GM21526 (cell line): Measurements from ENCODE around the gene SLPI.

Experiments
- ATAC-seq: cut with Tn5 transposase; IDR thresholded peaks from one replicate; pipeline ENCODE4 v1.9.1; 2021; ENCODE audit warnings: moderate library complexity; ENCODE audit not compliant: unreplicated experiment, low FRiP score

The SLPI gene

DNA sequence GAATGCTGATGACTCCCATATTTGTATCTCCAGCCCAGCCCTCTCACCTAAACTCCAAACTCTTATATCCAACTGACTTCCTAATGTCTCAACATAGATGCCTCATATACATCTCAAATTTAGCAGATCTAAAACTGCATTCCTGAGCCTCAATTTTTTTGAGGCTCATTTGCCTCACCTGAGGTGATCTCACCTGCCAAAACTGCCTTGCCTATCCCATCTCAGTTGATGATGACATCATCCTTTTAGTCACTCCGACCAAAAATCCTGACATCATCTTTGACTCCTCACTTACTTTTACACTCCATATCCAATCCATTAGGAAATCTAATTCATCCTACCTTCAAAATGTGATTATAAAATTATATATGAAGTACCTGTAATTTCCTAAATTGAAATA, 25.6 kb upstream of the SLPI start:
- ATAC-seq, result no peak

DNA sequence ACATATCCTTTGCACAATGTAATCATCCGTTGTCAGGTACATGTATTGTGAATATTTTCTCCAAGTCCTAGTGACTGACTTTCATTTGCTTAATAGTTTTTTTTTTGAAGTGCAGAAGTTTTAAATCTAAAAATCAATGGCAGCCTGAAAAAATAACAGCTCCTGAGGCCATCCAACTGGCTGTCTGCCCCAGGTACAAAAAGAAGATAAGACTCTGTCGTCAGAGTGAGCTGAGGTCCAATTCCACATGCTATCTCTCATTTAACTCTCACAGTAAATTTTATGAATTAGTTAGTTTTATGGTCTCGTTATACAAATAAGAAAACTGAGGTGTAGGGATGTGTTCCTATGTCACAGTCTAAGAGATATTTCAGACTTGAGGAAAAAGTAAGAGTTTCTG, 21.0 kb upstream of the SLPI start:
- no peak for ATAC-seq

DNA sequence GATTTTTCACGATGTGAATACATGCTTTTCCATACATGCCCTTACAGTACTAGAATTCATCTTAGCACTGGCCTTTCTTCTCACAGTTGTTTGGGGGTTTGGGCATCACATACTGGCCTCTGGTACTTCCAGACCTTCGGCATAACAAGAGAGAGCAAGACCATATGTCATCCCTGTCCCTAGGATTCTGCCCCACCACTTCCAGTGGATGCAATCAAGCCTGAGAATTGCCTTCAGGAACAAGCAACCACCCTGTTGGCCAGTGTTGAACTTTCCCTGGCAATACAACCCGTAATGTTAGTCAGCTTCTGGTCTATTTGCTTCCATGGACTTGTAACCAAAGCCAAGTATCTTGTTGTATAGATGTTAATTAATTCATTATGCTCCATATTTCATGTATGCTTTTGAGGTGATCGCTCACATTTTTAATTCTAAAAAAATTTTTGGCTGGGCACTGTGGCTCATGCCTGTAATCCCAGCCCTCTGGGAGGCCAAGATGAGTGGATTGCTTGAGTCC, 15.4 kb upstream of the SLPI start:
- no peak for ATAC-seq

DNA sequence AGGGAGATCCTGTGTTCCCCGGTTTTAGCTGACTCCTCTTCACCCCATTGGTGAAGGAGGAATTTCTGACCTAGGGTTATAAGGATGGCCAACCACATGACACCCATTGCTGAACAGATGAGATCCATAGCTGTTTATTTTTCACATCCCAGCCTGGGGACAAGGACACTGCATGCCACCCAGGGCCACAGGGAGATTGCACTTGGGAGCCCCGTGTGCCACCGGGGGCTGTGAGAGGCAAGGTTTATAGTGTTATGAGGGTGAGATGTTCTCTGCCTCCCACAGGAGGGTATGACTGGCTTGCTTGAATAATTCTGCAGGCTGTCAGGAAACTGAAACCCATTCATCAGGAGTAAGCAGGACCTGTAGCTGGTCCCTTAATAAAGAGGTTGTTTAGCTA, 14.7 kb upstream of the SLPI start:
- no peak for ATAC-seq

DNA sequence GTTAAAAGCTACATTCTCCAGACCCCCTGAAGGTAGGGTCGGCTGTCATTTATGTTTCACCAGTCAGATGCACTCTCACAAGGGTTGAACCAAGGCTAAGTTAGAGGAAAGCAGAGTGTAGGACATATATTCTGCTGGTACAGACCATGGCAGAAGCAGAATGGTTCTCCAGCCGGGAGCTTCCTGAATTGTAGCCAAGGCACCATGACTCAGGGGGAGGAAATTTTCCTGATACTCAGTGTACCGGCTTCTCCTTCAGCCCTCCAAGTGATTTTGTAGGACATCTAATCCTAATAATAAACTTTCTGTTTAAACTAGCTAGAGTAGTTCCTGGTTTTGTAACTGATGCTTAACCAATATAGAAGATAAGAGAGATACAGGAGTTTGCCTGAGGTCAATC, 14.2 kb upstream of the SLPI start:
- no peak for ATAC-seq

DNA sequence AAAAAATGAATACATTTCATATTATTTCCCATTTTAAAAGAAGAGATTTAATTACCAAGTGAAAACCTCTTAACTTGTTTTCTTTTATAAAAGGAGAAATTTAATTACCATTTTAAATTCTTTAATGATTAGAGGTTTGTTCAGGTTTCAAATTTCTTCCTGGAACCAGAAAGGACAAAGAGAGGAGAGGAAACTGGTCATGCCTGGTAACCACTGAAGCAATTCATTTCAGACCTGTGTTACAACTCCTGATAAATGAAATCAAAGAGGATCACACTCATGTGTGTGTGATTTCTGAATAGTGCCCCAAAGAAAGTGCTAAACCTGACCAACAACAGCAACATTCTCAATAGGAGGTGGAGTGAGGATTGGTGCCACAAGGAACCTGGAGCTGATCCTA, 12.6 kb upstream of the SLPI start:
- no peak for ATAC-seq

DNA sequence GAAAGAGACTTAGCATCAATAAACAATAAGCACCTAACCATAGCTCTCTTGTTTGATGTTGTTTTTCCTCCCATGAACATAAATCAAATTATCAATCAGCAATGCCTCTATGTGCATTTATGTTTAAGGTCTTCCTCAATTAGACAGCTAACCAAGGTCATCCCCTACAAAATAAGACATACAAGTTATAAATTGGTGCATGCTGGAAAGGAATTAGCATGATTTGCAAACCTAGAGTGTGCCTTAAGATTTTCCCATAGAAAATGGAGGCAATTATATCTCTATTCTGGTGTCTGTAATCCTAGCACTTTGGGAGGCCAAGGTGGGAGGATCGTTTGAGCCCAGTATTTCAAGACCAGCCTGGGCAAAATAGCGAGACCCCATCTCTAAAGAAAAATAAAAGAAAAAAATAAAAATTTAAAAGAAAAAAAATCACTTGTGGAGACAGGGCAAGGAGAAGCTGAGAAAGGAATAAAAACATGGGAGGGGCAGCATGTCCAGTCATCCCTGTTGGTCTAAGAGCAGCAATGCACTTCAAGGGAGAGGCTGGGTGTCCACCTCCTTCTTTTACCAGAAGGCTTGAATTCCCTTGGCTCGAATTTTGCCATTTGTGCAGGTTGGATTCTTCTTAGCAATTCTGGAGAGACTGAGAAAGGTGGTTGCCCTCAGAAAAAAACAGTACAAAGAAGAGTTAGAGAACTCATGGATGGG, 9.3 kb upstream of the SLPI start:
- no peak for ATAC-seq

DNA sequence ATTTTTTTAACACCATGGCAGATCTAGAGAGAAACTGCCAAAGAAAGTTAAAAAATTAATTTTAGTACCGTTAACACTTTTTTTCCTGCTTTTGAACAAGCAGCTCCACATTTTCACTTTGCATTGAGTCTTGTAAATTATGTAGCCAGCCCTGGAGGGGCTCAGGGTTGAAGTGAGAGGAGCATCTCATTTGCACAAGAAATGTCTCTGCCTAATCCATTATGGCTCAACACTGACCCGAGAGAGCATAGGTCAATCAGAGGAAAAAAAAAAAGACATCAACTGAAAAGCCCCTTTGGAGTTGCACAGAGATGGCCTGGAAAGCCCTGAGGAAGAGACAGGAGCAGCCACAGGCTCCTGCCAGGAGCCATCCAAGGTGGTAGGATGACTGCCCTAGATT, 4.3 kb upstream of the SLPI start:
- no peak for ATAC-seq

DNA sequence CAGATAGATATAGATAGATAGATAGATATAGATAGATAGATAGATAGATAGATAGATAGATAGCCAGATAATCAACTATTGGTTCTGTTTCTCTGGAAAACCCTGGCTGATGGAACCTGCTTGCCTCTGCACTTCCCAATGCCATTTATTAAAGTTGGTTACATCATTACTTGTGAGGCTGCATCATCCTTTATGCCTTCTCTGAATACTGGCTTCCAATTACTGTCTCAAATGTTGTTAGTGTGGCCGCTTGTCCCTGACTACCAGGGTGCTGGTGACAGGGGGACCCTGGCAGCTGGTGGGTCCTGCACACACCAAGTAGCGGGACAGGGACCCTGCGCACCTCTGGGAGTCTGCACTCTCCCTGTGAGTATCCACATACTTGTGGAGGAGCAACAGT, 3.9 kb upstream of the SLPI start:
- ATAC-seq, result no peak

DNA sequence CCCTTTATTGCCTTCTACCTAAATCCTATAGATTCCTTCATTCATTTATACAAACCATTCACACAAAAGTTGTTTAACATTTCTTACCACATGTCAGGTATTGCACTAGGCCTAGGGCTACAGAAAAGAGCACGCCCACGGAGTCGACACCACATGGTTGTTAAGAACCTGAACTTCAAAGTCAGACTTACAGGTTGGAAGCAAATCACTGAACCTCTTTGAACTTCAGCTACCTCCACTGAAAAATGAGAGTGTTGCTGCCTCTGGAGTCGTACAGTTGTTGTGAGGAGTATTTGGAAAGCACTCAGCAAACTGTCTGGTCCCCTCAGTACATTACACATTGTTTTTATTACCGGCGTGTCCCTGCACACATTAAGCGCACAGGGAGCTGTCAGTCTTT, 3.3 kb upstream of the SLPI start:
- no peak for ATAC-seq

DNA sequence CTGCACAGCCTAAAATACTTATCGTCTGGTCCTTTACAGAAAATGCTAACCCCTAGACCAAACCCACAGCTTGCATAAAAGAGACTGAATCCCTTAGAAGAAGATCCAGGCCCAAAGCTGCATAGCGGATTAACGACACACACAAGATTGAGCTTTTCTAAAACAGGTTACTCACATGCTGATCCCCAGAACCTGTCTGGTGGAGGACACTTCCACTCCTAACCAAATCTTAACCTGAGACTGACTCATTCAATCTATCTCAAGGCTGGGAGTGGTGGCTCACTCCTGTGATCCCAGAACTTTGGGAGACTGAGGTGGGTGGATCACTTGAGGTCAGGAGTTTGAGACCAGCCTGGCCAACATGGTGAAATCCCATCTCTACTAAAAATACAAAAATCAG, 2.8 kb upstream of the SLPI start:
- ATAC-seq, result no peak

DNA sequence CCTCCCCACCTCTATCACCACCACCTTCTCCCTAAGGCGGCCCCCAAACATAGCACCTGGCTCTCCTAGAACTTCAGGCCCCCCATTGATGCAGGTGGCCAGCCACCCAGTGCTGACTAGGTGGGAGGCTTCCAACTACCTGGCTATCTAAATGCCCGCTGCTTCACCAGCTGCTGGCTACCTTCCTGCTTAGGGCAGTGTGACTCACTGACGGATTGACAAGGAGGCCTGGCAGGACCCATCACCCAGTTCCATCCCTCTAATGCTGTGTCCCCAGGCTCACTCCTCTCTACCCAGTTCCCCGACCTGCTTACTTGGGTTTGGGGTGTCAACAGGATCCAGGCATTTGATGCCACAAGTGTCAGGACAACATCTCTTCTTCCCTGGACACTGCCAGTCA, 1.1 kb downstream of the SLPI start:
- ATAC-seq, result no peak

DNA sequence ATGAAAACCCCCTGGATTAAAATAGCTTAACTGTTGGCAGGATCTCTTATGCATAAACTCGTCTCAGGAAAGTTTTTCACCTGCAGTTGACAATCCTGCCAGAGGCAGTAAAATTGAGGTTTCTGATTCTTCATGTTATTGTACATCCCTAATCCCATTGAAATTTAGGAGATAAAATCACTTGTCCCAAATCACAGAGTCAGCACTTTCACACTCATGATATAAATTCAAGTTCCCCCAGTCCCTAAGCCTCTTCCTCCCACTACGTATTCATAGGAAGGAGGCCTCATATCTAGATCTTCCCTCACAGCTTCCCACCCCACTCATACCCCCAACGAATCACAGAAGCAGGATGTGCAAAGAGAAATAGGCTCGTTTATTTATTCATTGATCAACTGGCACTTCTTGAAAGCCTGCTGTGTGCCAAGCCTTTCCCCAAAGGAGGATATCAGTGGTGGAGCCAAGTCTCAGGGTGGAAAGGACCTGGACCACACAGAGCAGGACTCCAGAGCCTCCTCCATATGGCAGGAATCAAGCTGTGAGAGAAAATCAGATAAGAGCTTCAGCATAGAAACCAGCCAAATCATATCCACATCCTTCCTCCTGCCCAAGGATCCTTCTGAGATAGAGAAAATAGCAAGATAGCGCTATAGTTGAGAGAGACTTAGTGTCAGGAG, 2.3 kb downstream of the SLPI start:
- no peak for ATAC-seq

DNA sequence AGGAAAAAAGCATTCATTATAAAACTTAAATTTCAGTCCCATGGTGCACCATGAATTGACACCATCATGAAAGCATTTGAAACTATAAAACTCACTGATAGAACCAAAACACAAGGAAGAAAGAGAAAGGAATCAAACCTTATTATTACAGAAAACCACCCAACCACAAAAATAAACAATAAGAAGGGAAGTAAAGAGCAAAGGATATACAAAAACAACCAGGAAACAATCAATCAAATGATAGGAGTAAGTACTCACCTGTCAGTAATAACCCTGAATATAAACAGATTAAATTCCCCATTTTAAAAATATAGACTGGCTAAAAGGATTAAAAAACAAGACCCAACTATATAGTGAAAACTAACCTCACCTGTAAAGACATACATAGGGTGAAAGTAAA, 5.8 kb downstream of the SLPI start:
- ATAC-seq, result no peak

DNA sequence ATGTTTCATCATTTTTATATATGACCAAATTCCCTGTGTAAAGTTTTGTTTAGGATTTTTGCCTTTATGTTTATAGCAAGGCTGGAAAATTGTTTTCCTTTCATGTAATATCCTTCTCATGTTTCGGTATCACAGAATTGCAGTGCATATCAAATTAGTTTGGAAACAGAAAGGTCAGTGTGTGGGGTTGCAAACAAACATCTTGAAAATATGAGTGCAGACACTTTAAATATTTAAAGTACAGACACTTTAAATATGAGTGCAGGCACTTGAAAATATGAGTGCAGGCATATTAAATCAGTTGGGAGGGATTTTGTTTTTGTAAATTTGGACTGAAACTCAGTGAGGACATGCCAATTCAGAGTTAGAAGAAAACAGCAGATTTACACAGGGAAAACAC, 6.5 kb downstream of the SLPI start:
- no peak for ATAC-seq

DNA sequence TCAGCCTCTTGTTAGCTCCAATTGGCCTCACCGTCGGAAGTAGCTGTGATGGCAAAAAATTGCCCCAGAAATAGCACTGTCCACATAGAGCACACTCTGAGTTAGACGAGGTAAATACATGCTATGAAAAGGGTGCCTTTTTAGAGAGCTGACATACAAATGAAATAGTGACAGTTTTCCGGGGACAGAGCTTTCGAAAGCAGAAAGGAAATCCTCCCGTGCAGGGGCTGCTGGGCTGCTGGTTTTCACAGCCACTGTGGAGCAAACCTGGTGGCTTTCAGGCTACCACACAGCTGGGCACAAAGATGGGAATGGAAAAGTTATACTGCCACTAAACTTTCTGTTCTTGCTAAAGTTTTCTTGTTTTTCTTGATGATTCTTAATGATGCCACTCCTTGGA, 8.3 kb downstream of the SLPI start:
- no peak for ATAC-seq

DNA sequence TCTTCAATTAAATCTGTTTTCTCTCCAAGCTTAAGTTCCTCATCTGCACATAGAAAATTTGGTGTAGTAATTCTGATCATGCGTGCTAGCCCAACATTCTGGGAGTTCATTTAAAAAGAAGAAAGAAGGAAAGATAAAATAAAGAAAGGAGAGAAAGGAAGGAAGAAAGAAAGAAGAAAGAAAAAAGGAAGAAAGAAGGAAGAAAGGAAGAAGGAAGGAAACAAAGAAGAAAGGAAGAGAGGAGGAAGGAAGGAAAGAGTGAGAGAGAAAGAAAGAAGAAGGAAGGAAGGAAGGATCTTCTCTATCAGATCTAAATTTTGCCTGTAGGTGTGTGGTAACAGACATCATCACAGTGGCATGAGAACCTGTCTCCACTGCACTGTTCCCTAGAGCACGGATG, 16.2 kb downstream of the SLPI start:
- no peak for ATAC-seq

DNA sequence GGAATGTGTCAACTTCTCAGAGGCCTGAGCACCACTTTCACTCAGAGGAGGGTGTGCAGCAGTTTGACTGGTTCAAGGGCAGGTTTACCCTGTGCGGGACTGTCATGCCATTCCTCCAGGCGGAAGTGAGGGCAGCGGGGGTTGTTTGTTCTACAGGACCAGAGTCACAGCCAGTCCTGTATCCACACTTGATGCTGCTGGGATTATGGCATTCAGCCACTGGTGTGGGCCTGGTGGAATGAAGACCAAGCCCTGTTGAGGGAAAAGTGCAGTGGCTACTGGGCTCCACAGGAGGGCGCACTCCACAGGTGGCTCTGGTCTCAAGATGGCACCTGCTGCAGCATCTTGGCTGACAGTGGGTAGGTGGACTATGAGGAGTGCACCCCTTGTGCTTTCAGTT, 18.4 kb downstream of the SLPI start:
- no peak for ATAC-seq

DNA sequence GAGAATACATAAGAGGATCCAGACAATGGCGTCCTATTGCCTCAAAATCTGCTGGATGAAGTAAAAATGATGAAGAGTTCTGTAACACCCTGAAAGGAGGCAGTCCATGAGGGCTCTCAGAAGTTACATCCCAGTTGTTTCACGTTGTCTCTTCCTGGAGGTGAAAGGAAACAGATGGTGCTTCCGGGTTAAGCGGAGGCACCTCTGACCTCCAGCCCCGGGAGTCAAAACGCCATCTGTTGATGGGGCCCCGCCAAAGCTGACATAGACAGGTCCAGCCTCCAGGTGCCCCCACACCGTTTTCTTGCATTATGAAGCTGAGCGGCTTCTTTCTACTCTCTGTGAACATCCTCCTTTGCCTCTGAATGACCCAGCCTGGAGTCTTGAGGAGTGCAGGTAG, 23.7 kb downstream of the SLPI start:
- ATAC-seq, result no peak

DNA sequence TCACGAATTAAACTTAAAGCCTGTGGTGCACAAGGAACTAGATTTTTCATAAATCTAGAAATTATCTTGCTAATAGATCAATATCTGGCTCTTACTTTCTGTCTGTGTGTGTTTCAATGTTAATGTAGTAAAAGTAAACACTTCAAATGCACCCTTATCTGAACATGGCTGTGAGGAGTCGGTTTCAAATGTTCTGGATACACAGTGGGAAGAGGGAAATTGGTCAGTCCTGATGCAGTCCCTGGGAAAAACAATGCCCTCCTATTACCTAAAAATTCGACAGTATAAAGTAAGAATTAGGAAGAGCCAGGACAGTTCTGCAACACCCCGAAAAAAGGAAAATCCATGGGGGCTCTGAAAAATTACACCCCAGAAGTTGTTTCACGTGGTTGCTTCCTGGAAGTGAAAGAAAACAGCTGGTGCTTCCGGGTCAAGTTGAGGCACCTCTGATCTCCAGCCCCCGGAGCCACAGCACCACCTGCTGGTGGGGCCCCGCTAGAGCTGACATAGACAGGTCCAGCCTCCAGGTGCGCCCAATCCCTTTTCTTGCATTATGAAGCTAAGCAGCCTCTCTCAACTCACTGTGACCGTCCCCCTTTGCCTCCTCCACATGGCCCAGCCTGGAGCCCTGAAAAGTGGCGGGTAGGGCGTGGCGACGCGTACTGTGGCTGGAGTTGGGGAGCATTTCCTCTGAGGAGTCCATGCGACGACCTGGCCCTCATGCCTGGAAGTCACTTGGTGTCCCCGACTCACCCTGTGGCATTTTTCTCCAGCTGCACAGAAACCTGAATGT, 24.9 kb downstream of the SLPI start:
- ATAC-seq, result no peak

DNA sequence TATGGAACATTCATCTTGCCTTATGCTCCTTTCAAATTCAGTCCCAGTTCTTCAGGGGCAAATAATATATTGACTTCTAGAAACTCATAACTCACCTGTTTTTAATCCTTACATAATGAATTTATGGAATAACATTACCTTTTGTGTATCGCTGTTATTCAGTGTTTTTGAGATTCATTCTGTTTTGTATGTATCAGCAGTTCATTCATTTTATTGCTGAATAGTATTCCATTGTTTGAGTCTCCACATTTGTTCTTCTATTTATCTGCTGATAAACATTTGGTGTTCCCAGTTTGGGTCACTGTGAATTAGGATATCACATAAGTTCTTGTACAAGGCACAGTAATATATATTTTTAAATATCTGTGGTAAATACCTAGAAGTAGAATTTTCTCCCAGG, 28.1 kb downstream of the SLPI start:
- ATAC-seq, result no peak

DNA sequence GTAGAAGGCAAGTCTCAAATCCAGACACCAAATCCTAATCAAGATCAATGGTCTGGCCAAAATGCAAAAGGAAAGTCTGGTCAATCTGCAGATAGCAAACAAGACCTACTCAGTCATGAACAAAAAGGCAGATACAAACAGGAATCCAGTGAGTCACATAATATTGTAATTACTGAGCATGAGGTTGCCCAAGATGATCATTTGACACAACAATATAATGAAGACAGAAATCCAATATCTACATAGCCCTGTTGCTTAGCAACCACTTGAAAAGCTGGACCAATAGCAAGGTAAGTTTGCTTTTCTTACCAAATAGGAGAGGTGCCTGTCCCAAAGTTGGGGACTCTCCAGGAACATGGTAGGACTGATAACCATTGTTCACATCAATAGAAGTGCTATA, 31.2 kb downstream of the SLPI start:
- ATAC-seq, result no peak
